ENCODE measurements around the gene SIK2.
A peak's percentile ranks its signal among the peaks of the same experiment; 100 is the strongest.

GRCh38 chr11:111730871-111731591 lies 128.8 kb downstream of the SIK2 start:
- no peak for TF ChIP-seq CTCF (IDR thresholded peaks at IDR 0.05; ENCODE audit: extremely low read depth in 1 of 2, insufficient read depth in 1 of 2, low read depth in 1 of 2, low read length in 2 of 2)
- TF ChIP-seq POLR2A (IDR thresholded peaks at IDR 0.05; ENCODE audit: low read depth, low read length), result peak; percentile 16
- no peak for TF ChIP-seq POLR2AphosphoS5 (IDR thresholded peaks at IDR 0.05; ENCODE audit: insufficient read depth, low read depth, low read length)
- no peak for TF ChIP-seq EZH2 (IDR thresholded peaks at IDR 0.05; ENCODE audit: borderline replicate concordance, low read depth, low read length, severe bottlenecking)
- TF ChIP-seq, protein P1, sequence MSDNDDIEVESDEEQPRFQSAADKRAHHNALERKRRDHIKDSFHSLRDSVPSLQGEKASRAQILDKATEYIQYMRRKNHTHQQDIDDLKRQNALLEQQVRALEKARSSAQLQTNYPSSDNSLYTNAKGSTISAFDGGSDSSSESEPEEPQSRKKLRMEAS (IDR thresholded peaks at IDR 0.05; ENCODE audit: insufficient read depth, insufficient read length), result no peak
- no peak for TF ChIP-seq JUN (IDR thresholded peaks at IDR 0.05; ENCODE audit: borderline replicate concordance, insufficient read depth, insufficient read length, low read depth)
- TF ChIP-seq MYC (IDR thresholded peaks at IDR 0.05; ENCODE audit: low read depth, low read length), result no peak
- no peak for TF ChIP-seq FOS (IDR thresholded peaks at IDR 0.05; ENCODE audit: borderline replicate concordance, insufficient read depth, low read length)
- TF ChIP-seq GATA2 (IDR thresholded peaks at IDR 0.05; ENCODE audit: insufficient read depth, insufficient read length, low read depth, low read length), result no peak
